Measurements from ENCODE around the gene KIRREL3.

Gene KIRREL3

GRCh38 chr11:126855536-126855935, 145.0 kb downstream of the KIRREL3 start:
- no peak overlapping the region for H3K4me3 ChIP-seq (ENCODE audit: low read length)
- no peak for TF ChIP-seq CTCF (IDR thresholded peaks at IDR 0.05; ENCODE audit: insufficient read depth, low read depth, low read length, missing control alignments)
- DNase-seq (ENCODE audit: low read depth) = no peak

GRCh38 chr11:126853732-126854131, 146.8 kb downstream of the KIRREL3 start:
- no peak overlapping the region for H3K4me3 ChIP-seq (ENCODE audit: low read length)
- no peak for TF ChIP-seq CTCF (IDR thresholded peaks at IDR 0.05; ENCODE audit: insufficient read depth, low read depth, low read length, missing control alignments)
- DNase-seq (ENCODE audit: low read depth) = no peak

GRCh38 chr11:126844789-126845188, 155.8 kb downstream of the KIRREL3 start:
- DNase-seq (ENCODE audit: low read depth) = no peak
- TF ChIP-seq CTCF (IDR thresholded peaks at IDR 0.05; ENCODE audit: insufficient read depth, low read depth, low read length, missing control alignments) = no peak
- H3K4me3 ChIP-seq (ENCODE audit: low read length) = no peak overlapping the region

- no peak for TF ChIP-seq CTCF (IDR thresholded peaks at IDR 0.05; ENCODE audit: insufficient read depth, low read depth, low read length, missing control alignments)
- DNase-seq (ENCODE audit: low read depth) = no peak
- H3K4me3 ChIP-seq (ENCODE audit: low read length) = no peak overlapping the region
These were observed 157.5 kb downstream of the KIRREL3 start for GRCh38 chr11:126843096-126843495.

- TF ChIP-seq CTCF (IDR thresholded peaks at IDR 0.05; ENCODE audit: insufficient read depth, low read depth, low read length, missing control alignments) = no peak
- H3K4me3 ChIP-seq (ENCODE audit: low read length) = no peak overlapping the region
These were observed 158.6 kb downstream of the KIRREL3 start for GRCh38 chr11:126841999-126842398.

GRCh38 chr11:126840975-126841374, 159.6 kb downstream of the KIRREL3 start:
- DNase-seq (ENCODE audit: low read depth) = no peak
- no peak overlapping the region for H3K4me3 ChIP-seq (ENCODE audit: low read length)
- no peak for TF ChIP-seq CTCF (IDR thresholded peaks at IDR 0.05; ENCODE audit: insufficient read depth, low read depth, low read length, missing control alignments)

More at GRCh38 chr11:126841999-126842398, 158.6 kb downstream of the KIRREL3 start:
- DNase-seq (ENCODE audit: low read depth) = no peak

GRCh38 chr11:126840201-126840886, 160.2 kb downstream of the KIRREL3 start:
- TF ChIP-seq CTCF (IDR thresholded peaks at IDR 0.05; ENCODE audit: insufficient read depth, low read depth, low read length, missing control alignments) = no peak
- DNase-seq (ENCODE audit: low read depth) = no peak
- H3K4me3 ChIP-seq (ENCODE audit: low read length) = no peak overlapping the region

Measured in epithelial cell of esophagus (primary cell).